HS-27A (cell line): Measurements from ENCODE around the gene RGS7BP.

ENCODE experiments used
- DNase-seq: peaks from one replicate; pipeline ENCODE4 v3.0.0-alpha.2; 2012; ENCODE audit warnings: low read depth, missing footprints

Gene RGS7BP

DNA sequence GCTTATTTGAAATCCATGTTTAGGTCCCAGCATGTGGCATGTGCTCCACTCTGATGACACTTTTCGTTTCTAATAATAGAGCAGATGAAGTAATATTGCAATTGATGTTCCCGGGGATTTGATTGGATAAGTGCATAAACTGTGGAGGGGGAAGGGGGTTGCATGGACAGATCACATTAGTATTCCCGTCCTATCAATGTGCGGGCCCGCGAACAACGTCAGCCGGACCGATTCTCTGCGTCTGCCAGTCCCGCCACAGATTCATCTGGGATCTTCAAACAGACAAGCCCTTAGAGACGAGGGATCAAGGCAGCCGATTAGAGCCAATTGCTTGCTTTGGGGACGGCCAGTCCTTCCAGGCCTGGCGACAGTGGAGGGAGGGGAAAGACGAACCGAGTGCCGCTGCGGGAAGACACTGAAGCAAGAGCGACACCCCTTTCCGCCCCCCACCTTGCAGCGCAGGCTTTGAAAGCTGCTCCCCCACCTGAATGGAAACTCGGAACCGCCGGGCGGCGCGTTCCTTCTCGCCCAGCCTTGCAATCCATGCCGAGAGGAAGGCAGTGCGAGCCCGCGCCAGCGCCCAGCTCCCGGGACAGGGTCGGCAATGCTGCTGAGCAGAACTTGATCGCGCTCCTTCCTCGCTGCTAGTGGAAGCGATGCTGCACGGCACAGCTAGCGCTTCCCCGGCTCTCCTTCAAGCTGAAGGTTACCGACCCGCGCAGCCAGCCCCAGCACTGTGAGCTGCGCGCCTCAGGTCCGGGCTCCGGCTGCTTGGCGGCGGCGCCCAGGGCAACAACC, at the start of gene RGS7BP:
RGS7BP (plus strand) TSS at position 247 of the 798 bp plus-strand sequence. CDS start 610 bp downstream, outside the sequence.
- no peak for DNase-seq

DNA sequence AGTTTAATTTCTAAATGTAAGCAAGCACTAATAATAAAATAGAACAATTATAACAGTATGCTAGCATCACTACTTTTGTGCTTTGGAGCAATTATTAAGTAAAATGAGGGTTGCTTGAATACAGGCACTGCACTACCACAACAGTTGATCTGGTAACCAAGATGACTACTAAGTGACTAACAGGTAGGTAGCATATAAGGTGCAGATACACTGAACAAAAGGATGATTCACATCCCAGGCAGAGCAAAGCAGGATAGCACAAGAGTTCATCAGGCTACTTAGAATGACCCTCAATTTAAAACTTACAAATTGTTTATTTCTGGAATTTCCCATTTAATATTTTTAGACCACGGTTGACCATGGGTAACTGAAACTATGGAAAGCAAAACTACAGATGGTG, 48.0 kb upstream of the RGS7BP start:
- no peak for DNase-seq

- DNase-seq, result no peak
Observed at GRCh38 chr5:64458948-64459347, 46.9 kb upstream of the RGS7BP start.

DNA sequence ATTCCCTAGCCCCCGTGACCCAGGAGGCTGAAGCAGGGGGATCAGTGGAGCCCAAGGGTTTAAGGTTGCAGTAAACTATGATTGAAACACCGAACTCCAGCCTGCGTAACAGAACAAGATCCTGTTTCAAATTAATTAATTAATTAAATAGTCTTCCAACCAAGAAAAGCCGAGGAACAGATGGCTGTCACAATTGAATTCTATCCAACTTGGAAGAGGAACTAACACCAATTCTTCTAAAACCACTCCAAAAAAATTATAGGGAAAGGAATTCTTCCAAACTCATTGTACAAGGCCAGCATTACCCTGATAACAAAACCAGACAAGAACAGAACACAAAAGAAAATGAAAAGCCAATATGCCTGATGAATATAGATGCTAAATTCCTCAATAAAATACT, 43.4 kb upstream of the RGS7BP start:
- DNase-seq, result no peak

GRCh38 chr5:64486163-64486562, 19.7 kb upstream of the RGS7BP start:
- no peak for DNase-seq

DNA sequence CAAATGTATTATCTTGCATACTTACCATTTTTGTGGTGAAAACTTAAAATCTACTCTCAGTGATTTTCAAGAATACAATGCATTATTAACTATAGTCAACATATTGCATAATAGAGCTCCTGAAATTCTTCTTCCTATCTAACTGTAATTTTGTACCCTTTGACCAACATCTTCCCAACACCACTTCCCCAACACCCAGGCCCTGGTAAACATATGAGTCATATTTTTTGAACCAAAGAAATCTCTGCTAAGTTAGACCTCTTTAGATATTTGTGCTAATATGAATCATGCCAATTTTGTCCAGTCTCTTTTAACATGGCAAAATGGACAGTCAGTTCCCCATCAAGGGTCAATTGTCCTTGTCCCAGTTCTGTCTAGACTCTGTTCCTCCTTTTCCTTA, 18.5 kb upstream of the RGS7BP start:
- DNase-seq, result no peak

- no peak for DNase-seq
Observed at GRCh38 chr5:64489857-64490256, 16.0 kb upstream of the RGS7BP start.

DNA sequence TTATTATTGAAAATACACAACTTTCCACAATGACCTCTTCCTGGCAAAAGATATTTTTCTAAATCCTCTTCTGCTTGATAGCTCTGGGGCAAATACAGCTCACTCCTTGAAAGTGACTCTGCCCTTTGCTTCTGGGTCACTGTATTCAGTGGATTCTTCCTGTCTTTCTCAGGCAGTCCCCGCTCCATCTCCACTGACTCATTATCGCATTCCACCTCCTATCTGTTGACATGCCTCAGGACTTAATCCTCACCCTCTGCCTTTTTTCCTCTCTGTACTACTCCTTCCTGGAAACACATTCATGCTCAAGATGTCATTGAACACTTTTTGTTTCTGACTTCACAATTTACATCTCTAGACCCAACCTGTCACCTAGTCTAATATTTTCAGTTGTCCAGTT, 8.4 kb upstream of the RGS7BP start:
- DNase-seq, result peak; percentile 27

GRCh38 chr5:64502196-64502595, 3.6 kb upstream of the RGS7BP start:
- DNase-seq, result no peak

- DNase-seq, result no peak
Observed at GRCh38 chr5:64506567-64507263, 900 bp downstream of the RGS7BP start.

DNA sequence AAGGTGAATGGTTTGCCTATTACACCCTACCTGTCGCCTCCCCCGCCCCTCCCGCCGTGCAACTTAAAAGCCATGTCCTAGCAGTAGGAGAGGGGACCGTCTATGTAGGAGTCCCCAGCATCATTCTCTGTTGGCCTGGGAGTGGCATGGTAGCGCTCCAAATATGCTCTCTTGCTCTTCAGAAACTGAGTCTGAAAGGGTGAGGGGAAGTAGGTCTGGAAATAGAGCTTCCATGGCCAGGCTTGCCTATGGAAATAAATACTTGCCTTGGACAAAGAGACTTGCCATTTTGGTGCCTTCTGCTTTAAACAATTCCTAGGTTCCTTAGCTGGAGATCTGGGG, 1.4 kb downstream of the RGS7BP start:
- DNase-seq, result no peak

- no peak for DNase-seq
Observed at GRCh38 chr5:64509828-64510227, 4.0 kb downstream of the RGS7BP start.

- no peak for DNase-seq
Observed at GRCh38 chr5:64513492-64513891, 7.7 kb downstream of the RGS7BP start.

DNA sequence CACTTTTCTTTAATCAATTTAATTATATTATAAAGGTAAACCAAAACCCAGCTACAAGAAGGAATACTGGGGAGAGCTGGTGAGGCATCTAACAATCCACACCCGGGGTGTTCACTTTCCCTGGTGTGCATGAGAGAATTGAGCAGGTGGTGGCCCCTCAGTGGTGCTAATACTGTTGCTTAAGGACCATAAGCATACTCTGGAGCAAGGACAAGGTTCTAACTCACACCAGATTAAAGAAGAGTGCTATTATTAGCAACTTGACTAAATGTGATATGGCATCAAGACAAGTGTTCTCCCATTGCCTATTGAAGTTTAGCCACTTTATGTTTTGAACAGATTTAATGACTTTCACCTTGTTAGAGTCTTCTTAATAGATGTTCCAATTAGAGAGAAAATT, 8.8 kb downstream of the RGS7BP start:
- no peak for DNase-seq

DNA sequence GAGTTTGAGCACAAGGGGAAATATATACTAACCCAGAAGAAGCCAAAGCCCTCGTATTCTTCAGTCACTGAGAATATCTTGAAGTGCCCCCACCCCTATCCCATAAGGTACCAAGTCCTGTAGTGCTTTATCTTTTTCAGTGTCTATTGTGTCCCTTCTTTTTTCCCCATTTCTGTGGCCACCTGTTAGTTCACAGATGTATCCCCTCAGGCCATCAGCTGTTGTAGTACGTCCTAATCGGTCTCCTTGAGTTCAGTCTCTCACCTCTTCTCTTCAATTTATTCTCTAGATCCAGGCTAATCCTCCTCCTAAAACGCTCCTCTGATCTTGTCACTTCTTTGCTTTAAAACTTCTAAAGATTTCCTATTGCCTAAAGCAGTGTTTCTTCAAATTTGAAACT, 10.4 kb downstream of the RGS7BP start:
- no peak for DNase-seq

DNA sequence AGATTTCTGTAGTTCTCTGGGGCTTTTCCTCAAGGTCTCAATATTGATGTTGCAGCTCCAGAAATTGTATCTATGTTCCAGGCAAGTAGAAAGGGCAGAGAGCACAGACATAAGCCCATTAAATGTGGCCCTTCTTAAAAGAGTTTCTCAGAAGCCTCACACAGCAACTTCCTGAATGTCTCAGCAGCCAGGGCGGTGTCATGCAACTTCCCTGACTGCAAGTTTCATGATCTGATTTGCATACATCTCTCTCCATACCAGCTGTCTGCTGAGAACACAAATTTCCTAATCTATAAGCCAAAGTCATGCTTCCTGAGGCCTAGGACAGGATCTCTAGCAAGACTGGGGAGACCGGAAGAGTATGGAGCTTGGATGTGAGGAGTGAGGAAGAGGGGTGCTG, 13.0 kb downstream of the RGS7BP start:
- DNase-seq, result no peak

GRCh38 chr5:64519263-64519662, 13.4 kb downstream of the RGS7BP start:
- no peak for DNase-seq

GRCh38 chr5:64526734-64527439, 21.1 kb downstream of the RGS7BP start:
- DNase-seq, result no peak

GRCh38 chr5:64530076-64530475, 24.3 kb downstream of the RGS7BP start:
- DNase-seq, result no peak

- DNase-seq, result no peak
Observed at GRCh38 chr5:64532212-64532611, 26.4 kb downstream of the RGS7BP start.

- no peak for DNase-seq
Observed at GRCh38 chr5:64532657-64533056, 26.8 kb downstream of the RGS7BP start.

GRCh38 chr5:64534033-64534432, 28.2 kb downstream of the RGS7BP start:
- DNase-seq, result no peak

GRCh38 chr5:64557911-64558310, 52.1 kb downstream of the RGS7BP start:
- no peak for DNase-seq
